ENCODE data around the gene CSTB. TPM values are rescaled to one million over a fixed set of nuclear protein-coding genes. Genes with fewer than 3 reads are reported as not detected.

Gene CSTB
- total RNA-seq, 1 experiment from 2014 or later: 57.5 TPM

Other genes with a start within 250 kb of the CSTB start
- 0.59 TPM for gene HSF2BP, start 116.8 kb downstream of the CSTB start, total RNA-seq (2021; ENCODE audit: unreplicated experiment)
- gene RRP1B, start 116.7 kb downstream of the CSTB start, total RNA-seq (2021; ENCODE audit: unreplicated experiment): 55.9 TPM
- gene PDXK, start 57.2 kb downstream of the CSTB start, total RNA-seq (2021; ENCODE audit: unreplicated experiment): 127 TPM
- gene RRP1, start 13.3 kb upstream of the CSTB start, total RNA-seq (2021; ENCODE audit: unreplicated experiment): 53.9 TPM
- 54.1 TPM for gene AGPAT3, start 88.9 kb upstream of the CSTB start, total RNA-seq (2021; ENCODE audit: unreplicated experiment)
- 31.5 TPM for gene TRAPPC10, start 236.0 kb upstream of the CSTB start, total RNA-seq (2021; ENCODE audit: unreplicated experiment)